Measurements from ENCODE around the gene PGAM5.
"Not testable (repeated sequence)": the region's sequence is repeated elsewhere in the genome, so short reads cannot be mapped to it uniquely, and the experiment has no call there.

Gene PGAM5

DNA sequence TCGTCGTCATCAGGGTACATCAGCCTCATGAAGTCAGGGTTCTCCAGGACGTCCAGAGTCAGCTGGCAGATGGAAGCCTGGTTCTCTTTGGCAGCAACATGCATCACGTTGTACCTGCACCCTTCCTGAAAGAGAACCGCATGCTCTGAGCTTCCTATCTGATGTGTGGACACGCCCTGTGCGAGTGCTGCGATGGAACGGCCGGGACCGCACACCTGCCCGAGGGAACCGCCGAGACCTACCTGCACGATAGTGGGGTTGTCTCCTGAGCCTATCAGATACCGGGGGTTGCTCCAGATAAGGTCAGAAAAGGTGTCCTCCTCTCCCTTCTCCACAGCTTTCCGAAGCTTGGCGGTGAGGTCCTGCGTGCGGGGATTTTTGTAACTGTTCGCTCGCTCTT, 37.3 kb downstream of the PGAM5 start:
- DNase-seq (ENCODE audit: low read depth, low spot score), result no peak

- DNase-seq (ENCODE audit: low read depth, low spot score), result no peak
These were observed 37.7 kb downstream of the PGAM5 start for GRCh38 chr12:132748319-132748718.

GRCh38 chr12:132753670-132754069, 43.0 kb downstream of the PGAM5 start:
- not testable (repeated sequence) for DNase-seq (ENCODE audit: low read depth, low spot score)

GRCh38 chr12:132754160-132754932, 43.7 kb downstream of the PGAM5 start:
- DNase-seq (ENCODE audit: low read depth, low spot score), result no peak

DNA sequence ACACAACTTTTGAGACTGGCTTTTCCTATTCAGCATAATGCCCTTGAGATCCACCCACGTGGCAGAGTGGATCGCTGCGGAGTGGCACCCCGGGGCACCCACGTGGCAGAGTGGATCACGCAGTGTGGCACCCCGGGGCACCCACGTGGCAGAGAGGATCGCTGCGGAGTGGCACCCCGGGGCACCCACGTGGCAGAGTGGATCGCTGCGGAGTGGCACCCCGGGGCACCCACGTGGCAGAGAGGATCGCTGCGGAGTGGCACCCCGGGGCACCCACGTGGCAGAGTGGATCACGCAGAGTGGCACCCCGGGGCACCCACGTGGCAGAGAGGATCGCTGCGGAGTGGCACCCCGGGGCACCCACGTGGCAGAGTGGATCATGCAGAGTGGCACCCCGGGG, 48.2 kb downstream of the PGAM5 start:
- DNase-seq (ENCODE audit: low read depth, low spot score), result not testable (repeated sequence)

GRCh38 chr12:132759359-132759758, 48.7 kb downstream of the PGAM5 start:
- no peak for DNase-seq (ENCODE audit: low read depth, low spot score)

DNA sequence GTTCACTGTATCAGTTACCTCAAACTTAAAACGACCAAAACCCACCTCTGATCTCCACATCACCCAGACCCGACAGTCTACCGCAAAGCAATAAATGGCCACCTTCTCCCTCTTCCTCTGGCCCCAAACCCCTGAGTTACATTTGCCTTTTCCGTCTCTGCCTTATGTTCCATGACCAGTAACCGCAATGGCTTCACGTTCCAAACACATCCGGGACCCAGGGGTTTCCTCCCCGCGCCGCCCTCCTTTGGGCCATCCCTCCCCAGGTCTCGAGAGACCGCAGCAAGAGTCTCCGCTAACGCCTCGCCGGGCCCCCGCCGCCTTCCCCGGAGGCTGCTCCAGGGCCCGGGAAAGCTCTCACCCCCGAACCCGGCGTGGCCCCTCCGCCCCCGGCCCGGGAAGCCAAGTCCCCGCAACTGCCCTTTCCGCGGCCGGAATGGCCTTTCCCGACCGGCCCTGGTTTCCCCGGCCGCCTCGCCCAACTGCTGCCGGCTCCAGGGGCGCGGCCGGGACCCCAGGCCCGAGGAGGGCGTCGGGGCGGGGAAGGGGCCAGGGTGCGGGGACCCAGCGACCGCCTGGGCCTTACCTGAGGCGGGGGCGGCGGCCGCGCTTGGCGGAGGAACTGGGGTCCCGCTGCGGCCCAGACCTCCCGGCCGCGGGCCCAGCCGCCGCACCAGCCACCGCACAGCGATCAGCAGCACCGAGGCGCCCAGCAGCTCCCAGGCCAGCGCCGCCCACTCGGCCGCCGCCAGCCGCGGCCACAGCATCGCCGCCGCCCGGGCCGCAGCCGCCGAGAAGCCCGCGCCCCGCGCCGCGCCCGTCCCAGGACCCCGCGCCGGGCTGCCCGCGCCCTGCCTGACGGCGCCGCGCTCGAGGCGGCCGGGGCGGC, 50.6 kb downstream of the PGAM5 start, which contains the start of gene ANKLE2:
TSS of gene ANKLE2 (minus strand) at position 801 of the 889 bp plus-strand sequence. CDS start at position 767, 34 bp downstream.
- no peak for DNase-seq (ENCODE audit: low read depth, low spot score)

GRCh38 chr12:132761921-132762583, 51.4 kb downstream of the PGAM5 start:
- peak; percentile 63 for DNase-seq (ENCODE audit: low read depth, low spot score)

DNA sequence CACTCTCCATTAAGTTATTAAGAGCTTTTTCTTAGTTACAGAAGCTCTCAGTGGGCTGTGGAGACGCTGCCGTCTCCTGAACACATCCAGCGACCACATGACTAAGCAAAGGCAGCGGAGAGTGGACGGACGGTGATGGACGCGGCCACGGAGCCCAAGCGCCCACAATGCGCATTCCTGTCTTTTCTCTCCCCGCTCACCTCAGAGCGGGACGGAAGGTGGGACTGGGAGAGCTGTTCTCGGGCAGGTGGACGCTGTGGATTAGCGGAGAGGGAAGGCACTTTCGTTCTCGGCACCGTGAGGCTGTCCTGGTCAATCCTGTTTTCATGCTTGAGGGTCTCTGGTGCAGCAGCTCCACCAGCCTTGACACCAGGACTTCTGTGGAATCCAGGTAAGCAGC, 53.6 kb downstream of the PGAM5 start:
- no peak for DNase-seq (ENCODE audit: low read depth, low spot score)

DNA sequence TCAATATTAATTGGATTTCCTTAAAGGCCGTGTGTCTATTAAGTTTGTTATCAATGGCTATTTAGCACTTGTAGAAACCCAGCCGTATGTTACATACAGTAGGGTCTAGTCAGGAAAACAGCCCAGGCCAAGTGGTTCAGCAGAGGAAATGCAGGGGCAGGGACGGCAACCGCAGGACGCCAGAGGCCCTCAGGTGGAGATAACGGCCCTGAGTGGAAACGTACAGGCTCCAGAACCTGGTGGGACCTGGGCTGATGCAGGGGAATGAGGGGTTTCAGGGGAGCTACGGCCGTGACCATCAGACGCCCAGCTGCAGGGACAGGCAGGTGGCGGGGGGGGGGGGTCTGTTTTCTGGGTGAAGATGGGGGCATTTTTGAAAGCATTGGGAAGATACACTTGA, 54.7 kb downstream of the PGAM5 start:
- DNase-seq (ENCODE audit: low read depth, low spot score), result no peak

DNA sequence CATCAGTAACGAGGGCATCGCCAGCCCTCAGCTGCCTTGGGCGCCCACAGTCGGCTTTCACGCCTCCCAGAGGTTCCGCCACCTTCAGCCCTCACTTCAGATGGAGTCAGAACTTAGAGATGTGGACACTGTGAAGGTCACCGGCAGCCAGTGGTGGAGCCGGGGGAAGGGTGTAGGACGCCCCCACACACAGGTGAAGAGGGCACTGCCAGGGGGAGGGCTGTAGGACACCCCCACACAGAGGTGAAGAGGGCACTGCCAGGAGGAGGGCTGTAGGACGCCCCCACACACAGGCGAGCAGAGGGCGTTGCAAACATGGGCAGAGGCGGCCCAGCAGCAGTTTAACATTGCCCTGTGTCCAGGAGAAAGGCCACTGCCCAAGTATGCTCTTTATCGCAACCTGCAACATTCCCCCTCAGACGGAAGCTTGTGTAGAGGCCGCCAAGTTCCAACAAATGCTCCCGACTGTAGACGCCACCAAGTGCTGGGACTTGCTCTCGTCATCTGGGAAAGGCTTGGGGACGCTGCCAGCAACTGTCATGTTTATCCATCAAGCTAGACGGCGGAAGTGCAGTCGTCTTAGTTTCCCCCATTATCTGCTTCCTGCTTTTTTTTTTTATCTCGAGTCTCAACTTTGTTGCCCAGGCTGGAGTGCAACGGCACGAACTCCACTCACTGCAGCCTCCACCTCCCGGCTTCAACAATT, 55.9 kb downstream of the PGAM5 start:
- DNase-seq (ENCODE audit: low read depth, low spot score), result no peak

DNA sequence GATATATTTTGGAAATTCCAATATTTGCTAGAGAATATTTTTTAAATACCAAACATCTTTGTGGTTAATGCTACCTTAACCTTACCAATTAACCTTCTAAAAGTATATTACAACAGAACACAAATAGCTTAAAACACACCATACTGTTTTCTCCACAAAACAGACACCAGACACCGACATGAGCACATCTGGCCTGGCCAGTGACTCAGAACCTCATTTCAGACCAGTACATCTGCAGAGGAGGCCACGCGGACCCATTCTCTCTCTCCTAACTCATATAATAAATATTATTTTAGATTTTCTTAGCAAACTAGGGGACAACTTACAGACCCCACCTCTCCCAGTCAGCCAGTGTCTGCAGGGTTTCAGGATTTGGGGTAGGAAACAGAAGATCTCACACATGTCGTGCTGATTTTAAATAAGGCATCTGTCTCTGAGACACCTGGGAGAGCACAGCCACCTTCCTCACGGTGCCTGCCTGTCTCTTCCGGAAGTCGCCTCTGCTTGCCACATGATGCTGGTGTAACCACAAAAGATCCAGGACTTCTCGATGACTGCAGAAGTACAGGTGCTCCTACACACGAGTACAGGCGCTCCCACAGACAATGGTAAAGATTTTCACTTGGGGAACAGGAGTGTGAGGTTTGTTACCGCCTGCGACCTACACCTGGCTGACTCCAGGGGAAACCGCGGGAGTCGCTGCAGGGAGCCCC, 60.6 kb downstream of the PGAM5 start:
- no peak for DNase-seq (ENCODE audit: low read depth, low spot score)
